GM18861 (cell line): Measurements from ENCODE around the gene MTOR.
"Not testable (repeated sequence)": the region's sequence is repeated elsewhere in the genome, so short reads cannot be mapped to it uniquely, and the experiment has no call there.

Experiments
- ATAC-seq: cut with Tn5 transposase; IDR thresholded peaks from one replicate; pipeline ENCODE4 v1.9.1; 2021; ENCODE audit not compliant: unreplicated experiment

Gene MTOR

DNA sequence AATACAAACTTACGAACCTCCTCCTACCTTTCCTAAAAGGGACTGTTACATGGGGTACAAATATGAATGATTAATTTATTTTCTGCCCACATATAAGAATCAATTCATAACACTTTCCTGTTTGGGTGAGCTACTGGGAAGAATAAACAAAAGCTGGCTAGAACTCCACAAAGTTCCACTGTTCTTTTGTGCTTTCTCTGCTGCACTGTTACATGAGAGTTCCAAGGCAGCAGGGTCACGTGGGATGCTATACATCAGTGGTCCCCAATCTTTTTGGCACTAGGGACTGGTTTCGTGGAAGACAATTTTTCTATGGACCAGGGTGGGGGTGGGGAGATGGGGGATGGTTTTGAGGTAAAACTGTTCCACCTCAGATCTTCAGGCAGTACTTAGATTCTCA is 75.4 kb downstream of the MTOR start:
- no peak for ATAC-seq

DNA sequence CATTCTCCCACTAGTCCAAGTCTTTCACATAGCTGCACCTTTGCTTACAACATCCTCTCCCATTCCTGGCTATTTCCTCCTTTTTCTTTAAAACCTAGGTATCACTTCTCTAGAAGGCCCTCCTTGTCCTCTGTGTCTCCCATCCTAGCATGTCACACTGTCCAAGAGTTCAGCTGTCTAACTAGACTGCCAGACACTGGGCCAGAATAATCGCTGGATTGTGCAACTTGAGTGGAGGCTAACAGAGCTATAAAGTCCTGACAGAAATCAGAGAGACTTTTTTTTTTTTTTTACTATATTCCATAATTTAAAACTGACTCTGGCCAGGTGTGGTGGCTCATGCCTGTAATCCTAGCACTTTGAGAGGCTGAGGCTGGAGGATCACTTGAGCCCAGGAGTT is 77.4 kb downstream of the MTOR start:
- no peak for ATAC-seq

DNA sequence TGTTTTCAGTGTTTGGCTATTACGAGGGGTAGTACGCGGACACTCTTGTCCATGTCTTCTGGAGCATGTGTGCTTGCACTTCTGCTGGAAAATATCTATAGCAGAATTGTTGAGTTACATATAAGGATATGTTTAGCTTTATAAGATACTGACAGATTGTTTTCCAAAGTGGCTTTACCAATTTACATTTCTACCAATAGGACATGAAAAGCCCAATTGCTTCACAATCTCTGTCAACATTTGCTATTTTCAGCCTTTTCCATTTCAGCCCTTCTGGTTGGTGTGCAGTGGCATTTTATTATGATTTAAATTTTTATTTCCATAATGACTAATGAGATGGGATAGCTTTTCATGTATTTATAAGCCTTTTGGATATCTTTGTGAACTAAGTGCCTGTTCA is 79.5 kb downstream of the MTOR start:
- ATAC-seq: no peak

DNA sequence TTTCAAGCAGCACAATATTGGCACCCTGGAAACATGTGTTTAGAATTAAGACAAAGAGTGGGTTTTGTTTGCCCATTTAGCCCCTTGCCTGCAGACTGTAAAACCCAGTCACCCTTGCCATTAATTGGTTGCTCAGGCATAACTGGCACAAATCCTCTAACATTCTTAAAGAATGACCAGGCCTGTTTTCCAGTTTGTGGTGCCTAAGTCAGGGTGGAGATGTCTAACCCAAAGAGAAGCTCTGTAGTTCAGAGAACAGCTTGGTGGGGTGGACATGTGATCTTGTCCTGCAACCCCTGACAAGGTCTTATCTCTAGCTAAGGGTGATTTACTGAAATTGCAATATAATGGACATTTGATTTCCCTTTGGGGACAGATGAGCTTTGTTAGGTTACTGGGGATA is 82.0 kb downstream of the MTOR start:
- no peak for ATAC-seq

GRCh38 chr1:11179749-11180148 is 82.6 kb downstream of the MTOR start:
- ATAC-seq: not testable (repeated sequence)

DNA sequence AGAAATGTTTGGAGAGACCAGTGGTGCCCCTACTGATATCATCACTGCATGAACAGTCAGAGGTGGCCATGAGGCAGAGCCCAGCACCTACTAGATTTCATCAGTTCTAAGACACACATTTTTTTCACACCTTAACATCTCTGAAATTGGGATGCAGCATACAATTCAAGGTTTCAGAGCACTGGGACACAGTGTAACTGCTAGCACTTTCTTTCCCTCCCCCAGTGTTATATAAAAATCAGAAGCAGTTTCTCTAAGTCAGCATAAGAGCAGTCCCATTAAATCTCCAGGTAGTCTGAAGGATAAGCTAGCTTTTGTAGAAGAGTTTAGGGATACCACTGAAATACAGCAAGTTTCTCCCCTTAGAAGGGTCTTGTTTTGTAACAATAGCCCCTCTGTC is 83.2 kb downstream of the MTOR start:
- no peak for ATAC-seq

DNA sequence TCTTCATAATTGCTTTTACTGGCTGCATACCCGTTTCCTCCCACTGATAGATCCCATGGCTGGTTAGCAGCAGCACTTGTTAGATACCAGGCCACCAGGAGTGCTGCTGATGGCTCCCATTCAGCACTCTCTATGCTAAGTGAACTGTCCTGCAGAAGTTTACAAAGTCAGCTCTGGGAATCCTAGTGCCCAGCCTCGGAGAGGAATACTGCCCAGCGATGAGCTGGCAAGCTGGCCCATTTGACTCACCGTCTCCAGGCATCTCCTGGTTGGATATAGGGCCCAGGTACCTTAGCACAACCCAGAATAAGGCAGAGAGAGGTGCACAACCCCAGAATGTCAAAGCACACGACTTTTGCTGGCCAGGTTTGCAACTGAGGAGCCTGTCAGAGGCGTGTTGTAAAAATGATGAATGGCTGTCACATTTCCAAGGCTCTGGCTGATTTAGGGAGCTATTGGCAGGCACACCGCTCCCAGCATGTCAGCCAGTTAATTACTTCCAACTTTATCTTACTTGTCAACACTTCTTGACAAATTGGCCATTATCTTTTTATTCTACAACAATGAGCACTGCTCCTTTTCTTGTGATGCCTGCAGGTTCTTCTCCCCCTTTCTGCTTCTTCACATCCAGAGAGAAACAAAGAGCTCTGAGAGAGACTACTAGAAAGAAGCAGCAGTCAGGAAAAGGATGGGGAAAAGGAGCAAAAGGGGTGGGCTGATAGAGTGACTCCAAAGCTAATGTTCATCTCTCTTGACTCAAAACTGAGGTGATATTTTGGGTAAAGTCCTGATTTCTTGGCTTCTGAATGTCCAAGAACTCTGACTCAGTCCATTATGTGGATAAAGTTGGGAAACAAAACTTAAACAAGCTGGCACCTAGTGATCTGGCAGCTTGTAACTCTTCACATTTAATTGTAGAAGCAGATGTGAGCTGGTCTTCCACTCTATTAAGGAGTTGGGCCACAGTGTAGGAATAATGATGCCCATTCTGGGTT is 84.0 kb downstream of the MTOR start:
- no peak for ATAC-seq

- ATAC-seq: no peak
Observed at GRCh38 chr1:11176081-11176706, 86.2 kb downstream of the MTOR start.

- no peak for ATAC-seq
Observed at GRCh38 chr1:11175461-11175860, 86.9 kb downstream of the MTOR start.

DNA sequence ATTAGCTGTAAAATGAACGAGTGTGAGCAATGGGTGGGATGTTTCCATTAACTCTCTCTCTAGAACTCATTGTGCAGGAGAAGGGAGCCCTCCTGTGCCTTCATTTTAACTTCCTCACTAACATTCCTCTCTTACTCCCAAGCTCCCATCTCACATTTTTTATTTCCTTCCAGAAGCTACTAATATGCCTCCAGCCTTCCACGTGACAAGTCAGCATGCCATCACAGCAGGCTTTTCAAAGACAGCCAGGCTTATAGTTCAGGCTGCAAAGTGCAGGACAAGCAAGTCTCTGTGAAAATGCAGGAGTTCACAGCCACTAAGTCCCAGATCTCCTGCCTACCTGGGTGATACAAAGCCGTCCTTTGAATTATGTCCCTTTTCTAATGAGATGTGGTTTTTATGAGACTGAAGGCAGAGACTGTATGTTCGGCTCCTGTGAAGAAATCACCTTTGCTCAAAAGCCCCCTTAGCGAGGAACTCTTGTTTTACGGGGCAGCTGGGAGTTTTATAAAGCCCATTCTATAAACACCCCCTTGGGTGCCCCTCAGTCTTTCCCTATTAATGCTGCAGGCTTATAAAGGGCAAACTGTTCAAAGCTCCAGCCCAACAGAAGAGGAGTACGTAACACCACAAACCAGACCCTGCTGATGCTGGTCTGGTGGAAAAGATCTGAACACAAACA is 87.9 kb downstream of the MTOR start:
- no peak for ATAC-seq

GRCh38 chr1:11170102-11170501 is 92.2 kb downstream of the MTOR start:
- no peak for ATAC-seq

DNA sequence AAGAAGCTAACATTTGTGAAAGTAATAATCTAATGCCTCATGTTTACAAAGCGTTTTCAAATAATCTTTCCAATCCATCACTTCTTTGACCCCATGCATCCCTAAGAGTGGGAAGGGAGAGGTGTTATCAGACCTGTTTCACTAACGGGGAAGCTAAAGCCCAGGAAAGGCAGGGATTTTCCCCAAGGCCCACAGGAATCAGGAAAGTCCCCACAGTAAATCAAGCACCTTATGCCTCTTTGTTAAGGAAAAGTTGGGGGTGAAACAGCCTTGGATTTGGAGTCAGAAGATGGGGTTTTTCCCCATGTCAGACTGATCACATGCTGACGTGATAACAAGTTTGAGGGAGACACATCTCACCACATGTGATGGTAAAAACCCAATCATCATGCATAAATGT is 93.1 kb downstream of the MTOR start:
- ATAC-seq: no peak

GRCh38 chr1:11168731-11169130 is 93.6 kb downstream of the MTOR start:
- ATAC-seq: no peak

DNA sequence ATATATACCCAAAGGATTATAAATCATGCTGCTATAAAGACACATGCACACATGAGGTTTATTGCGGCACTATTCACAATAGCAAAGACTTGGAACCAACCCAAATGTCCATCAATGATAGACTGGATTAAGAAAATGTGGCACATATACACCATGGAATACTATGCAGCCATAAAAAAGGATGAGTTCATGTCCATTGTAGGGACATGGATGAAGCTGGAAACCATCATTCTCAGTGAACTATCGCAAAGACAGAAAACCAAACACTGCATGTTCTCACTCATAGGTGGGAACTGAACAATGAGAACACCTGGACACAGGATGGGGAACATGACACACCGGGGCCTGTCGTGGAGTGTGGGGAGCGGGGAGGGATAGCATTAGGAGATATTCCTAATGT is 95.6 kb downstream of the MTOR start:
- not testable (repeated sequence) for ATAC-seq

DNA sequence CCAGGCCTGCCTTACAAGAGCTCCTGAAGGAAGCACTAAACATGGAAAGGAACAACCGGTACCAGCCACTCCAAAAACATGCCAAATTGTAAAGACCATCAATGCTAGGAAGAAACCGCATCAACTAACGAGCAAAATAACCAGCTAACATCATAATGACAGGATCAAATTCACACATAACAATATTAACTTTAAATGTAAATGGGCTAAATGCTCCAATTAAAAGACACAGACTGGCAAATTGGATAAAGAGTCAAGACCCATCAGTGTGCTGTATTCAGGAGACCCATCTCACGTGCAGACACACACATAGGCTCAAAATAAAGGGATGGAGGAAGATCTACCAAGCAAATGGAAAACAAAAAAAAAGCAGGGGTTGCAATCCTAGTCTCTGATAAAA is 99.6 kb downstream of the MTOR start:
- not testable (repeated sequence) for ATAC-seq

- ATAC-seq: no peak
Observed at GRCh38 chr1:11158720-11159321, 103.5 kb downstream of the MTOR start.

GRCh38 chr1:11158291-11158690 is 104.1 kb downstream of the MTOR start:
- ATAC-seq: no peak

GRCh38 chr1:11157867-11158266 is 104.5 kb downstream of the MTOR start:
- ATAC-seq: no peak

- no peak for ATAC-seq
Observed at GRCh38 chr1:11157394-11157793, 105.0 kb downstream of the MTOR start.

GRCh38 chr1:11156963-11157362 is 105.4 kb downstream of the MTOR start:
- ATAC-seq: no peak

GRCh38 chr1:11156441-11156840 is 105.9 kb downstream of the MTOR start:
- ATAC-seq: no peak
